Nephron (organoid): Measurements from ENCODE around the gene REV1.

Experiments
- H3K27ac Mint-ChIP-seq, 3 experiments: 2 replicates each; pipeline ENCODE4 v1.8.0; 2020; ENCODE audit warnings: mixed read lengths in 3 of 3, mild to moderate bottlenecking in 2 of 3, moderate library complexity in 1 of 3
- H3K27me3 Mint-ChIP-seq: 2 replicates; pipeline ENCODE4 v1.8.0; 2021; ENCODE audit warnings: low read depth, mild to moderate bottlenecking, moderate library complexity, mixed read lengths
- H3K36me3 Mint-ChIP-seq: 2 replicates; pipeline ENCODE4 v1.8.0; 2020; ENCODE audit warnings: low read depth, mixed read lengths
- H3K4me1 Mint-ChIP-seq: 2 replicates; pipeline ENCODE4 v1.8.0; 2020; ENCODE audit warnings: mixed read lengths
- H3K4me3 Mint-ChIP-seq, 3 experiments: 2 replicates each; pipeline ENCODE4 v1.8.0; 2020; ENCODE audit warnings: mild to moderate bottlenecking in 3 of 3, mixed read lengths in 3 of 3, moderate library complexity in 2 of 3
- H3K9me3 Mint-ChIP-seq: 2 replicates; pipeline ENCODE4 v1.8.0; 2020; ENCODE audit warnings: mixed read lengths
- TF ChIP-seq, protein P1 (sequence below), 3 experiments: fragments of 200-600 bp; sonication (generic); IDR thresholded peaks; one replicate each; pipeline ENCODE4 v1.5.0; 2021; ENCODE audit warnings: antibody characterized with exemption in 3 of 3; ENCODE audit not compliant: unreplicated experiment in 3 of 3

Gene REV1

DNA sequence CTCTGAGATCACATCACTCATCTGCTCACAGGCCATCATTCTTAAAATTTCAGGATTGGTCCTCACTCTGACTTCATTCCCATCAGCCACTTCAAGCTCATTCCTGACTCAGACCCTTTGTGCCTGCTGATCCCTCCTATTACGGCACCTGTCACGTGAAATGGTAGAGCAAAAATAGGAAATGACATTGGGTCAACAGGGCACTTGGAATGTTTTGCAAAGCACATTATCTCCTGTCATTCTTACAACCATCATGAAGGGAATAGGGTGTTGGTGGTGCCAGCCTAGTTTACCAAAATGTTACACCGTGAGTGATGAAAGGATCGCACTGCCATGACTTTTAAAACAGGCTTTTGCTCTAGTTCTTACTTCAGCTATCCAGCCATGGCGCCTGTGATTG, 91.5 kb downstream of the REV1 start:
- H3K4me1 Mint-ChIP-seq, result no peaks in the 10 kb centered on the region
- no peak overlapping the region for H3K4me3 Mint-ChIP-seq
- peaks cover 78% of the 10 kb centered on the region for H3K36me3 Mint-ChIP-seq
- TF ChIP-seq, protein P1, sequence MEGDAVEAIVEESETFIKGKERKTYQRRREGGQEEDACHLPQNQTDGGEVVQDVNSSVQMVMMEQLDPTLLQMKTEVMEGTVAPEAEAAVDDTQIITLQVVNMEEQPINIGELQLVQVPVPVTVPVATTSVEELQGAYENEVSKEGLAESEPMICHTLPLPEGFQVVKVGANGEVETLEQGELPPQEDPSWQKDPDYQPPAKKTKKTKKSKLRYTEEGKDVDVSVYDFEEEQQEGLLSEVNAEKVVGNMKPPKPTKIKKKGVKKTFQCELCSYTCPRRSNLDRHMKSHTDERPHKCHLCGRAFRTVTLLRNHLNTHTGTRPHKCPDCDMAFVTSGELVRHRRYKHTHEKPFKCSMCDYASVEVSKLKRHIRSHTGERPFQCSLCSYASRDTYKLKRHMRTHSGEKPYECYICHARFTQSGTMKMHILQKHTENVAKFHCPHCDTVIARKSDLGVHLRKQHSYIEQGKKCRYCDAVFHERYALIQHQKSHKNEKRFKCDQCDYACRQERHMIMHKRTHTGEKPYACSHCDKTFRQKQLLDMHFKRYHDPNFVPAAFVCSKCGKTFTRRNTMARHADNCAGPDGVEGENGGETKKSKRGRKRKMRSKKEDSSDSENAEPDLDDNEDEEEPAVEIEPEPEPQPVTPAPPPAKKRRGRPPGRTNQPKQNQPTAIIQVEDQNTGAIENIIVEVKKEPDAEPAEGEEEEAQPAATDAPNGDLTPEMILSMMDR (IDR thresholded peaks at IDR 0.05; ENCODE audit: unreplicated experiment in 3 of 3), result no peak
- no peak overlapping the region for H3K27ac Mint-ChIP-seq
- H3K27me3 Mint-ChIP-seq, result no peaks in the 10 kb centered on the region
- H3K9me3 Mint-ChIP-seq, result no peaks in the 10 kb centered on the region

DNA sequence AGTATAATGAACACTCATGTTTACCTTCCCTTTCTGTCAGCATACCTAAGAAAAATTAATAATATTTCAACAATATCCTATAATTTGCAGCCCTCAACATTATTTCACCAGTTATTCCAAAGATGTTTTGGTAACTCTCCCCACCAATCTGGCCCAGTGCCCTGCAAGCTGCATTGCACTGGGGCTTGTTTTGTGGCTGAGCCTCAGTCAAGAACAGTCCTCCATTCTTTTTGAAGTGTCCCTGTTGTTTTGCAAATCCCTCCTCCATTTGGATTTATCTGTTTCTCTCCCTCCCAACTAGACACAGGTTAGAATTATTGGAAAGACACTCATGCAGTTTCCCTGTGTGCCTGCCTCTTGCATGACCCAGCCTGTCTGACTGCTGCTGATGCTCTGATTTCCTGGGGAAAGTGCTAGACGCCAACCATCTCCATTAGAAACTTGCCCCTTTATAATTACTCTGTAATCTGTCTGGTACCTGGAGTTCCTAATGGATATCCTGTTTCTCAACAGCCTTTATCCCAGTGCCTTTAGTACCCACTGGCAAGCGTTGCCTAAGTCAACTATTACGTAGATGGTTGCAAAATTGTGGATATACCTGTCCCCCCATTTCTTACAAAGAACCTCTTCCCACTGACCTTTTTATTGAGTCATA, 92.4 kb downstream of the REV1 start:
- TF ChIP-seq, protein P1 (IDR thresholded peaks at IDR 0.05; ENCODE audit: unreplicated experiment in 3 of 3), result no peak
- no peaks in the 10 kb centered on the region for H3K4me1 Mint-ChIP-seq
- no peak overlapping the region for H3K4me3 Mint-ChIP-seq
- H3K36me3 Mint-ChIP-seq, result peaks cover 74% of the 10 kb centered on the region
- peak overlapping the region in 1 of 3 experiments; percentile 66 for H3K27ac Mint-ChIP-seq
- H3K27me3 Mint-ChIP-seq, result no peaks in the 10 kb centered on the region
- no peaks in the 10 kb centered on the region for H3K9me3 Mint-ChIP-seq

DNA sequence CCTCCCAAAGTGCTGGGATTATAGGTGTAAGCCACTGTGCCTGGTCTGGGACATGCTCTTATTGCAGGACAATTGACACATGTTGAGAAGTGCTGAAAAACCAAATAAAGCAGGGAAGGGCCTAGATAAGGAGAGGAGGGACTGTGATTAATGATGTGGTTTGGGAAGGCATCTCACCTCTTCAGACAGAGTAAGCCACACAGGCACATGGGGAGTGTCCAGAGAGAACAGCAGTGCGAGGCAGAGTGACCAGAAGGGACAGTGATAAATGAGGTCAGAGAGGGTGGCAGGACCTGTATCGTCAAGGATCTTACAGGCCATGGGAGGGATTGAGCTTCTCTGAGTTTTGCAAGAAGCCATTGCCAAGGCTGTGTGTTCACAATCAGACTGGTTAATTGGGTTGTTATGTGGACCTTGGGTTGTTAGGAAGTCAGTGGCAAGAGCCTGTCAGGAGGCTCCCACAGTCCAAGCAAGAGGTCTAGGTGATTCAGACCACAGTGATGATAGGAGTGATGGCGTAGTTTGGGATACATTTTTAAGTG, 94.2 kb downstream of the REV1 start:
- peaks cover 78% of the 10 kb centered on the region for H3K36me3 Mint-ChIP-seq

DNA sequence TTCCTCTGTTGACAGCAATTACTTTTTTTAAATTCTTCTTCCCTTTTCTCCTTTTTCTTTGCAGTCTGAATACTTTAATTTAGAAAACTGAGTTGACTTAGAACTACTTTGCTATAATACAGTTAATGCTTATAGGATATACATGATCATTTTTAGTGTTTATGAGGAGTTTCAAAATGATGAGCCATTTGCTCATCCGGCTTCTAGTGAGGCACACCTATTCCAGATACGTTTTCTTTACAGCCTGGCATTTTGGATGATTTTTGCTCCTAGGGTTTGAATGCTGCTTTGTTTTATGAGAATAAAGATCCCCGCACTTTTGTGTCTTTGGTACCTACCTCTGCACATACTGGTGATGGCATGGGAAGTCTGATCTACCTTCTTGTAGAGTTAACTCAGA, 99.9 kb downstream of the REV1 start:
- no peak overlapping the region for H3K4me3 Mint-ChIP-seq
- H3K36me3 Mint-ChIP-seq, result peaks cover 58% of the 10 kb centered on the region
- TF ChIP-seq, protein P1 (IDR thresholded peaks at IDR 0.05; ENCODE audit: unreplicated experiment in 3 of 3), result no peak
- H3K4me1 Mint-ChIP-seq, result no peaks in the 10 kb centered on the region
- H3K27ac Mint-ChIP-seq, result no peak overlapping the region
- H3K27me3 Mint-ChIP-seq, result no peaks in the 10 kb centered on the region
- no peaks in the 10 kb centered on the region for H3K9me3 Mint-ChIP-seq

More for the DNA sequence above, 94.2 kb downstream of the REV1 start:
- Mint-ChIP-seq H3K27me3 (no peaks in the 10 kb centered on the region), H3K4me3 (no peak overlapping the region), H3K27ac (no peak overlapping the region), H3K9me3 (no peaks in the 10 kb centered on the region), H3K4me1 (no peaks in the 10 kb centered on the region)
- TF ChIP-seq, protein P1 (IDR thresholded peaks at IDR 0.05; ENCODE audit: unreplicated experiment in 3 of 3), result no peak

GRCh38 chr2:99389371-99389770, 100.4 kb downstream of the REV1 start:
- TF ChIP-seq, protein P1 (IDR thresholded peaks at IDR 0.05; ENCODE audit: unreplicated experiment in 3 of 3), result no peak
- H3K27ac Mint-ChIP-seq, result no peak overlapping the region
- no peaks in the 10 kb centered on the region for H3K9me3 Mint-ChIP-seq
- H3K4me3 Mint-ChIP-seq, result no peak overlapping the region
- H3K27me3 Mint-ChIP-seq, result no peaks in the 10 kb centered on the region
- H3K4me1 Mint-ChIP-seq, result no peaks in the 10 kb centered on the region
- peaks cover 58% of the 10 kb centered on the region for H3K36me3 Mint-ChIP-seq

DNA sequence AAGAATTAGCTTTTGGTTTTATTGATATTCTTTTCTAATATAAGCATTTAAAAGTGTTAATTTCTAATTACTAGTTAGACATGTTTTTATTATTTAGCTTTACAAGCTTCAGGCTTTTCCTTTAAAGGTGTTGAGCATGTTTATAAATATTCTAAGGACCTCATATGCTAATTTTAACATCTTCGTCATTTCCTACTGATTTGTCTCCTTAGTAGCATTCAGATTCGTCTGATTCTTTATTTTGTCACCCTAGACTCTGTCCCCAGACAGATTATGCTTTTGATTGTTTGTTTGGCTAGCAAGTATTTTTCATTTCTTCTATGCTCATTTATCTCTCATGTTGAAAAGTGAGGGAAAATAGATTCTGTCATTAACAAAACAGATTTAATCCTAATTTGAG, 100.9 kb downstream of the REV1 start:
- TF ChIP-seq, protein P1 (IDR thresholded peaks at IDR 0.05; ENCODE audit: unreplicated experiment in 3 of 3), result no peak
- no peak overlapping the region for H3K4me3 Mint-ChIP-seq
- no peaks in the 10 kb centered on the region for H3K27me3 Mint-ChIP-seq
- no peaks in the 10 kb centered on the region for H3K9me3 Mint-ChIP-seq
- H3K36me3 Mint-ChIP-seq, result peaks cover 57% of the 10 kb centered on the region
- no peaks in the 10 kb centered on the region for H3K4me1 Mint-ChIP-seq
- H3K27ac Mint-ChIP-seq, result no peak overlapping the region
